OCI-LY3 (cell line): ENCODE results near the gene ZBTB26.

Source experiments
- H2AFZ ChIP-seq: fragments of 200-600, 300-600 bp; shearing (Covaris generic); 2 replicates; pipeline ENCODE4 v1.6.0; 2014; ENCODE audit warnings: antibody characterized with exemption, low read depth, low read length
- H3K27ac ChIP-seq: fragments of 200-600, 300-600 bp; sonication (generic); 2 replicates; pipeline ENCODE4 v1.5.1; 2014; ENCODE audit warnings: mild to moderate bottlenecking, low read length, moderate library complexity, mixed read lengths
- H3K27me3 ChIP-seq: fragments of 200-600, 300-600 bp; sonication (generic); 2 replicates; pipeline ENCODE4 v1.6.1; 2014; ENCODE audit warnings: low read depth, low read length, mixed read lengths
- H3K36me3 ChIP-seq: fragments of 200-600, 300-600 bp; sonication (generic); replicated peaks from 2 replicates; pipeline ENCODE3; 2014; ENCODE audit warnings: low read depth, low read length, mixed read lengths
- H3K4me1 ChIP-seq: fragments of 300-600, 200-600 bp; sonication (generic); 2 replicates; pipeline ENCODE4 v1.6.1; 2014; ENCODE audit warnings: low read length, mixed read lengths
- H3K4me2 ChIP-seq: fragments of 200-600, 300-600 bp; sonication (generic); 2 replicates; pipeline ENCODE4 v1.6.1; 2014; ENCODE audit warnings: low read length, mixed read lengths
- H3K4me3 ChIP-seq: fragments of 300-600, 200-600 bp; sonication (generic); 2 replicates; pipeline ENCODE4 v1.5.1; 2014; ENCODE audit warnings: antibody characterized with exemption, mild to moderate bottlenecking, low read length, moderate library complexity
- H3K79me2 ChIP-seq: fragments of 300-600, 200-600 bp; shearing (Covaris generic); 2 replicates; pipeline ENCODE4 v1.6.1; 2014; ENCODE audit warnings: mild to moderate bottlenecking, low read length, mixed read lengths
- H3K9ac ChIP-seq: fragments of 300-600, 200-600 bp; shearing (Covaris generic); 2 replicates; pipeline ENCODE4 v1.6.0; 2014; ENCODE audit warnings: mild to moderate bottlenecking, low read length, moderate library complexity
- H3K9me3 ChIP-seq: fragments of 200-600, 300-600 bp; shearing (Covaris generic); 2 replicates; pipeline ENCODE4 v1.6.1; 2014; ENCODE audit warnings: low read length, mixed read lengths; ENCODE audit not compliant: insufficient read depth
- H4K20me1 ChIP-seq: fragments of 200-600, 300-600 bp; sonication (generic); 2 replicates; pipeline ENCODE4 v1.6.1; 2016; ENCODE audit warnings: low read length, mixed read lengths; ENCODE audit not compliant: insufficient read depth
- EZH2phosphoT487 ChIP-seq: fragments of 200-600 bp; shearing (Covaris generic); IDR thresholded peaks from 2 replicates; pipeline ENCODE4 v1.6.1; 2018; ENCODE audit warnings: antibody characterized with exemption, mixed run types, low read depth
- TF ChIP-seq, protein P1 (sequence below): fragments of 200-600, 300-600 bp; sonication (generic); IDR thresholded peaks from 2 replicates; pipeline ENCODE4 v1.5.1; 2014; ENCODE audit warnings: antibody characterized with exemption, low read length, low read depth

The ZBTB26 gene

GRCh38 chr9:122949696-122950095 lies 18.4 kb upstream of the ZBTB26 start:
- no peak overlapping the region for H3K27ac ChIP-seq
- no peak overlapping the region for H3K4me2 ChIP-seq

GRCh38 chr9:122948313-122948712 lies 17.0 kb upstream of the ZBTB26 start:
- Histone ChIP-seq H3K4me3 (no peak overlapping the region), H3K9me3 (no peaks in the 10 kb centered on the region), H3K4me2 (no peak overlapping the region), H3K4me1 (peaks cover 32% of the 10 kb centered on the region), H3K79me2 (peaks cover 95% of the 10 kb centered on the region), H3K9ac (no peak overlapping the region), H3K27me3 (no peaks in the 10 kb centered on the region), H4K20me1 (peaks cover 19% of the 10 kb centered on the region; the same call in 1 of the 2 replicates), H2AFZ (no peak overlapping the region), H3K27ac (no peak overlapping the region), H3K36me3 (peaks cover 2% of the 10 kb centered on the region)
- TF ChIP-seq, protein P1, sequence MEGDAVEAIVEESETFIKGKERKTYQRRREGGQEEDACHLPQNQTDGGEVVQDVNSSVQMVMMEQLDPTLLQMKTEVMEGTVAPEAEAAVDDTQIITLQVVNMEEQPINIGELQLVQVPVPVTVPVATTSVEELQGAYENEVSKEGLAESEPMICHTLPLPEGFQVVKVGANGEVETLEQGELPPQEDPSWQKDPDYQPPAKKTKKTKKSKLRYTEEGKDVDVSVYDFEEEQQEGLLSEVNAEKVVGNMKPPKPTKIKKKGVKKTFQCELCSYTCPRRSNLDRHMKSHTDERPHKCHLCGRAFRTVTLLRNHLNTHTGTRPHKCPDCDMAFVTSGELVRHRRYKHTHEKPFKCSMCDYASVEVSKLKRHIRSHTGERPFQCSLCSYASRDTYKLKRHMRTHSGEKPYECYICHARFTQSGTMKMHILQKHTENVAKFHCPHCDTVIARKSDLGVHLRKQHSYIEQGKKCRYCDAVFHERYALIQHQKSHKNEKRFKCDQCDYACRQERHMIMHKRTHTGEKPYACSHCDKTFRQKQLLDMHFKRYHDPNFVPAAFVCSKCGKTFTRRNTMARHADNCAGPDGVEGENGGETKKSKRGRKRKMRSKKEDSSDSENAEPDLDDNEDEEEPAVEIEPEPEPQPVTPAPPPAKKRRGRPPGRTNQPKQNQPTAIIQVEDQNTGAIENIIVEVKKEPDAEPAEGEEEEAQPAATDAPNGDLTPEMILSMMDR: no peak
- TF ChIP-seq EZH2phosphoT487: no peak

More at GRCh38 chr9:122949696-122950095, 18.4 kb upstream of the ZBTB26 start:
- Histone ChIP-seq H3K9me3 (no peaks in the 10 kb centered on the region), H3K4me1 (peaks cover 41% of the 10 kb centered on the region), H3K79me2 (peaks cover 94% of the 10 kb centered on the region), H3K36me3 (peaks cover 2% of the 10 kb centered on the region), H3K9ac (no peak overlapping the region), H3K27me3 (no peaks in the 10 kb centered on the region), H4K20me1 (peaks cover 19% of the 10 kb centered on the region; the same call in 1 of the 2 replicates), H3K4me3 (no peak overlapping the region), H2AFZ (no peak overlapping the region)
- TF ChIP-seq EZH2phosphoT487: no peak

GRCh38 chr9:122946461-122947005 lies 15.2 kb upstream of the ZBTB26 start:
- H3K27ac ChIP-seq: no peak overlapping the region
- no peak overlapping the region for H3K4me2 ChIP-seq
- peaks cover 97% of the 10 kb centered on the region for H3K79me2 ChIP-seq
- H3K9me3 ChIP-seq: no peaks in the 10 kb centered on the region
- no peak overlapping the region for H2AFZ ChIP-seq
- H3K36me3 ChIP-seq: peaks cover 2% of the 10 kb centered on the region
- H4K20me1 ChIP-seq: peaks cover 23% of the 10 kb centered on the region
- H3K9ac ChIP-seq: no peak overlapping the region
- peaks cover 44% of the 10 kb centered on the region for H3K4me1 ChIP-seq
- TF ChIP-seq, protein P1: no peak
- TF ChIP-seq EZH2phosphoT487: no peak
- no peaks in the 10 kb centered on the region for H3K27me3 ChIP-seq
- no peak overlapping the region for H3K4me3 ChIP-seq

GRCh38 chr9:122944960-122945888 lies 13.9 kb upstream of the ZBTB26 start:
- Histone ChIP-seq H3K4me2 (0 out of 2 replicates have a peak overlapping the region, but pooled peaks have one; percentile 8), H3K79me2 (peaks cover 90% of the 10 kb centered on the region), H3K27me3 (no peaks in the 10 kb centered on the region), H3K36me3 (peaks cover 2% of the 10 kb centered on the region), H3K9me3 (no peaks in the 10 kb centered on the region), H2AFZ (no peak overlapping the region), H3K4me3 (no peak overlapping the region), H3K27ac (0 out of 2 replicates have a peak overlapping the region, but pooled peaks have one; percentile 2), H4K20me1 (peaks cover 17% of the 10 kb centered on the region), H3K4me1 (peaks cover 41% of the 10 kb centered on the region), H3K9ac (no peak overlapping the region)
- no peak for TF ChIP-seq EZH2phosphoT487
- TF ChIP-seq, protein P1: no peak
